ENCODE data around the gene IDH2.
"Not testable (repeated sequence)": the region's sequence is repeated elsewhere in the genome, so short reads cannot be mapped to it uniquely, and the experiment has no call there.

Gene IDH2

DNA sequence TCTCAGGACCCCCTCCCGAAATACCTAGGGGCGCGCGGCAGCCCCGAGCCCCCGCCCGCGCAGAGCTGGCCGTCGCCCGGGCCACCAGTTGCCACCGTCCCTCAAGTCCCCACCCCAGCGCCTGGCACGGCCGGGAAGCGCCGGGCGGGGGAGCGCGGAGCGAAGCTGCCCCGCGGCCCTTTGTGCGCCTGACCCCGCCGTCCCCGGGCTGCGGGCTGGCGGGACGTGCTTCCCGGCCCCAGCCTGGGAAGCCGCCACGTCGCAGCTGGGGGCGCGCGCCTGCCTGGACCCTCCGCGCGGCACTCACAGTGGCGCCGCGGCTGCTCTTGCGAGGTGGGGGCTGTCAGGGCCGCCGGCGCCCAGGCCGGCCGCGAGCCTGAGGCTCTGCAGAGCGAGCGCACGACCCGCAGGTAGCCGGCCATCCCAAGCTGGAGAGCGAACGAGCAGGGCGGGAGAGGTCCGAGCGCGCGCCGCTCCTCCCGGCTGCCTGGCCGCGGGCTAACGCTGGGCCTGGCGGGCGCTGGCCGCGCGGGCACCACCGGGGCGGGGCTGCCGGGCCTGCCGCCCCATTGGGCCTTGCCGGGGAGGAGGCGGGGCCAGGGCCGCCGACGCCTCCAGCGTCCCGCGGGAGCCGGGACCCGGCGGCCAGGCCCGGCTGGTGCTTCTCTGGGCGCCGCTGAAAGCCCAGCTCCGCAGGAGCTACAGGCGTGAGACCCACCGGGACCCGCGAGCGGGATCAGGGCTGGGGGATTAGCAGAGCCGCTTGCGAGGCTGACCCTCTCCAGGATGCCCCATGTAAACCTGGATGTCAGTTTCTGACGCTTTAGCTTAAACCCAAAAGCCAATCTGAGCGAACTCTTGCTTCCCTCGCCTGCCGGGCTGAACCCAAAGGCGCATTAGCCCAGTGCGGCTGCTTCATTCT is at the start of gene IDH2:
IDH2 (minus strand) TSS at position 500 of the 922 bp plus-strand sequence; CDS start at position 422, 78 bp downstream.
- DNase-seq, result peak; percentile 73

DNA sequence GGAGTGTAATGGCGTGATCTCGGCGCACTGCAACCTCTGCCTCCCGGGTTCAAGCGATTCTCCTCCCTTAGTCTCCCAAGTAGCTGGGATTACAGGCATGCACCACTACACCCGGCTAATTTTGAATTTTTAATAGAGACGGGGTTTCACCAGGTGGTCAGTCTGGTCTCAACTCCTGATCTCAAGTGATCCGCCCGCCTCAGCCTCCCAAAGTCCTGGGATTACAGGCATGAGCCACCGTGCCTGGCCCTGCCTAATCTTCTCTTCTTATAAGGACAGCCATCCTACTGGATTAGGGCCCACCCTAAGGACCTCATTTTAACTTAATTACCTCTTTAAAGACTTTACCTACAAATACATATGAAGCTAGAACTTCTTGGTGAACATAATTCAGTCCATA is 48.3 kb upstream of the IDH2 start:
- not testable (repeated sequence) for DNase-seq

DNA sequence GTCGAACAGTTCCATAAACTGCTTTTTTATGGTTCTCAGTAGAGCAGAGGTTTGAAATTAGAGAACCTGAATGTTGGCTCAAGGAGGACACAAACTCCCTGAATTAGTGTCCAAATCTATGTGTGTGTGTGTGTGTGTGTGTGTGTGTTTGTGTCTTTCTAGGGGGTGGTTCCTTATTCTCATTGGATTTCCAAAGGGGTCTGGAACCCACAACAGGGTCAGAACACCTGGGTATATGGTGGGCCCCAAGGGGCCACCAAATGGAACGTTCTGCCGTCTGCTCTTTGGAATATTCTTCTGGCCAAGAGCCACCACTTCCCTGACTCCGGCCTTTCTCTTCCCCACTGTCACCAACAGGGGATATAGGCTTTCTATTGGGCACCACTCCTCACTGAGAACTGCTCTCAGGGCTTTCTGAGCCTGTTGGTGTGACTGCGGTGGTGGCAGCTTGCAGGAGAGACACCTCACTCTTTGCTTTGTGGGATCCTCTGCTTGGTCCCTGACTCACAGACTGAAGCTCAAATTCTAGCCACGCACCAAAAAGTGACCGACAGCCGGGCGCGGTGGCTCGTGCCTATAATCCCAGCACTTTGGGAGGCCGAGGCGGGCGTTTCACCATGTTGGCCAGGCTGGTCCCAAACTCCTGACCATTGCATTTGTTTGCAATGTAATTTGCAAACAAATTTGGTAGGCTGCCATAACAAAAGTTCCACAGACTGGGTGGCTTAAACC is 47.5 kb upstream of the IDH2 start:
- DNase-seq, result no peak

DNA sequence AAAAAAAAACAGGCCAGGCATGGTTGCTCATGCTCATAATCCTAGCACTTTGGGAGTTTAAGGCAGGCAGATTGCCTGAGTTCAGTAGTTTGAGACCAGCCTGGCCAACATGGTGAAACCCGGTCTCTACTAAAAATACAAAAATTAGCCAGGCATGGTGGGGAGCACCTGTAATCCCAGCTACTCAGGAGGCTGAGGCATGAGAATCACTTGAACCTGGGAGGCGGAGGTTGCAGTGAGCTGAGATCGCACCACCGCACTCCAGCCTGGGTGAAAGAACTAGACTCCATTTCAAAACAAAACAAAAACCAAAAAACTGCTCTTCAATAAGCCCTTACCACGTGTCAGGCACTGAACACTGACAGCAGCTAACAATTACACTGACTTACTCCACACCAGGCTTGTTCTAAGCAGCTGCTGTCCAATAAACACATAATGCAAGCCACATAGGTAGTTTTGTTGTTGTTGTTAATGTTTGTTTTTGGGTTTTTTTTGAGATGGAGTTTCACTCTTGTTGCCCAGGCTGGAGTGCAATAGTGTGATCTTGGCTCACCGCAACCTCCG is 44.0 kb upstream of the IDH2 start:
- not testable (repeated sequence) for DNase-seq

DNA sequence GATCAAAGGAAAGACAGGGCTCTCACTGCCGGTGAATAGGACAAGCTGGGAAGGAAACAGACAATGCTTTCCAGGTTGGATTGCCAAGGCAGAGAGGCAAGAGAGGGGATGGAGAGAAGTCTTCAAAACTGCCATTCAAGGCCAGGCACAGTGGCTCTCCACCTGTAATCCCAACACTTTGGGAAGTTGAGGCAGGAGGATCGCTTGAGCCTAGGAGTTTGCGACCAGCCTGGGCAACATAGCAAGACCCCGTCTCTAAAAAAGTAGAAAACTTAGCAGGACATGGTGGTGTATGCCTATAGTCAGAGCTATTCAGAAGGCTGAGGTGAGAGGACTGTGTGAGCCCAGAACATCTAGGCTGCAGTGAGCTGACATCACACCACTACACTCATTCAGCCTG is 43.5 kb upstream of the IDH2 start:
- no peak for DNase-seq

DNA sequence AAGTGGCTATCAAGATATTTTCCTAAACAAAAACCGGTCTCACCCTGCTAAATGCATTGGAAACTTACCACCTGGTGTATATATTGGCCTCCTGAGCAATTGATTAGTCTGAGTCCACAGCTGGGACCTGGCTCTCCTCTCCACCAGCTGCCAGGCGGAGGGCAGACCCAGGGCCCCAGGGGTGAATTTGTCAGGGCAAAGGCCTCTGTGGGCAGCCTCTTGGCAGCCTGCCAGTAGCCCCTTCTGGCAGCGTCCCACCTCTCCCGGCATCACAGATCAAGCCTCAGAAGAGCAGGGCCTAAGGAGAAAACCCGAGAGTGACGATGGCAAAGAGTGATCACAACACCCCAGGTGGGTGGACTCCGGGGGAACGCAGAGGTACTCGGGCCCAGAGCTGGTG is 43.0 kb upstream of the IDH2 start:
- DNase-seq, result no peak

DNA sequence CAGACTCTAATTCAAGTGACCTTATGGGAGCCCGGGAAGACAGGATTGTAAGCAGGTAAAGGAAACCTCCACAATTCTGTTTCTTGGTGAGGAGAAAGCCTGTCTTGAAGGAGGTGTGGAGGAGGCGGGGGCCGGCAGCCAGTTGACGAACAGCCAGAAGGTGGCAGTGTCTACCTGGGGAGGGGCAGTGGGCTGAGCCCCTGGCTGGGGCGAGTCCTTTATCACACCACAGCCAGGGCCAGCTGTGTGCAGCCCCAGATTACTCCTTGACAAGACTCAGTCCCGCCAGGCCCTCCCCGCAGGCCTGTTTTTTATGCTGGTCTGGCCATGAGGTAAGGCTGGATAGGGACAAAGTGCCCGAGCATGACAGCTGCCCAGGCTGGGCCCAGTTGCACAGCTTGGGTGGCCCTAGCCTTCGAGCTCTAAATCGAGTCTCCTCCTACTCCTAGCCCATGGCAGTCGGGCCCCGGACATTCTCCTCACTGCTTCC is 40.9 kb upstream of the IDH2 start:
- peak; percentile 33 for DNase-seq

DNA sequence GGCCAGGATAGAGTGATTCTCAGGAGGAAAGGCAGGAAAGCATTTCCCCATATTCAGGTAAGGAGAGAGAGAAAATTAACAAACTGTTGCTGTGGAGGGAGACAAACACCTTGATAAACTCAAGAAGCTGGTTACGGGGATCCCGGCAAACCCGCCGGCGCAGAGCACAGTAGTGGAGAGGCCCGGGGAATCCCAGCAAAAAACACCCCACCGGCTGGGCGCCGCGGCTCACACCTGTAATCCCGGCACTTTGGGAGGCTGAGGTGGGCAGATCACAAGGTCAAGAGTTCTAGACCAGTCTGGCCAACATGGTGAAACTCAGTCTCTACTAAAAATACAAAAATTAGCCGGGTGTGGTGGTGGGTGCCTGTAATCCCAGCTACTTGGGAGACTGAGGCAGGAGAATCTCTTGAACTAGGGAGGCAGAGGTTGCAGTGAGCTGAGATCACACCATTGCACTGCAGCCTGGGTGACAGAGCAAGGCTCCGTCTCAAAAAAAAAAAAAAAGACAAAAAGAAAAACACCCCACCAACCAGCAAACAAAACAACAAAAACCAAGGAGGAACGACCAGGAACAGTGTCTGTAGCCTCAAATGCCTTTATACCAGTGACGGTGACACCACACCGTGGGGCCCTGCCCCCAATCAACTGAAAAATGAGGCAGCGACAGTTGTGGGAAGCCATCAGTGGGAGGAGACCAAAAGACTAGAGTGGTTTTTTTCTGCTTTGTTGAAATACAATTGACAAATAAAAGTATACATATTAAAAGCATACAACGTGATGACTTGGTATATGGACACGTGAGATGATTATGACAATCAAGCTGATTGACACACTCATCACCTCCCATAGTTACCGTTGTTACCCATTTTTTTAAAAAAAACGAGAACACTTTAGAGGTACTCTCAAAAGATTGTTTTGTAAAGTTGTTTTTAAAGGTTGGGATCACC is 40.2 kb upstream of the IDH2 start:
- no peak for DNase-seq

DNA sequence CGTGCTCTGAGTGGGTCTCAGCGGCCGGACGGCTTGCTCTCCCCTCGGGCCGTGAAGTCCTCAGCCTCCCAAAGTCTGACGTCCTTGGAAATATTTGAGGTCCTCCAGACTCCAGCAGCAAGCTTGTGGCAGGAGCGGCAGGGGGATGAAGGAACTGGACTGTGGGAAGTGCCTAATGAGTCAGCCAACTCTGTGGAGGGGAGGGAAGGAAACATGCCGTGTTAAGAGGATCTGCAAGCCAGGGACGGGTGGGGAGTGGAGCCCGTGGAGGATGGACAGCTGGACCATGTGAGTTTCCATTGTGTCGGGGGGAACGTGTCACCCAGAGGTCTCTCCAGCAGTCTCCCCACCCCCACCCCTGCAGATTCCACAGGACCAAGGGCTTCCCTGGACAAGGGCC is 39.4 kb upstream of the IDH2 start:
- peak; percentile 45 for DNase-seq

DNA sequence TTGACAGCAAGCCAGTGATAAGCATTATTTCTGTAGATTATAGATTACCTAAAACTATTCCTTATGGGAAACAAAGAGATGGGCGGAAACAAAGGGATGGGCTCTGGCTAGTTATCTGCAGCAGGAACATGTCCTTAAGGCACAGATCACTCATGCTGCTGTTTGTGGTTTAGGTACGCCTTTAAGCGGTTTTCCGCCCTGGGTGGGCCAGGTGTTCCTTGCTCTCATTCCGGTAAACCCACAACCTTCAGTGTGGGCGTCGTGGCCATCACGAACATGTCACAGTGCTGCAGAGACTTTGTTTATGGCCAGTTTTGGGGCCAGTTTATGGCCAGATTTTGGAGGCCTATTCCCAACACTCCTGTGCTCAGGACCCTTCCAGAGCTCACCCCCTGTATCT is 37.3 kb upstream of the IDH2 start:
- DNase-seq, result not testable (repeated sequence)

DNA sequence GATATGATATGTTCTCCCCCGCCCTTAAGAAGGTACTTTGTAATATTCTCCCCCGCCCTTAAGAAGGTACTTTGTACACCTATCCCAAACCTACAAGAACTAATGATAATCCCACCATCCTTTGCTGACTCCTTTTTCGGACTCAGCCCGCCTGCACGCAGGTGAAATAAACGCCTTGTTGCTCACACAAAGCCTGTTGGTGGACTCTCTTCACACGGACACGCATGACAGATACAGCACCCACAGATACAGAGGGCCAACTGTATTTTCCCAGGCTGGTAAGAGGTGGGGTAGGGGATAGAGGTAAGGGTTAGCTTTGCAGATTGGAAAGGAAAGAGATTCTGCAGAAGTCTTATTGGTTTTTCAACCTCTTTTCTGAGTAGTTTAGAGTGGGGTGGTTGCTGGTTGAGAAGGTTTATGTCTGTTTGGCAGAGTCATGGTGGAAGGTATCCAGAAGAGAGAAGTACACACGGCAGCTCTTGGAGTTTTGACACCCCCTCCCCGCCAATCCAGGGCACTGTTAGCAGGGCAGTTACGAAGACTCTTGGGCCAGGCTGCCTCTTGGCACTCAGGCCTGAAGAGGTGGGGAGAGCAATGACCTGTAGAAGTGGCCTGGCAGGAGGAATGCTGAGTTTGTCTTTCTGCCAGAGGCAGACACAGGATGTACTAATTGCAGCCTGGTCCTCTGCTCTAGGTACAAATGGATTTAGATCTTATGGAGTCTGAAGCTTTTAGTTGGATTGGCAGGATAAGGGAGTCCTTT is 36.0 kb upstream of the IDH2 start:
- DNase-seq, result no peak

DNA sequence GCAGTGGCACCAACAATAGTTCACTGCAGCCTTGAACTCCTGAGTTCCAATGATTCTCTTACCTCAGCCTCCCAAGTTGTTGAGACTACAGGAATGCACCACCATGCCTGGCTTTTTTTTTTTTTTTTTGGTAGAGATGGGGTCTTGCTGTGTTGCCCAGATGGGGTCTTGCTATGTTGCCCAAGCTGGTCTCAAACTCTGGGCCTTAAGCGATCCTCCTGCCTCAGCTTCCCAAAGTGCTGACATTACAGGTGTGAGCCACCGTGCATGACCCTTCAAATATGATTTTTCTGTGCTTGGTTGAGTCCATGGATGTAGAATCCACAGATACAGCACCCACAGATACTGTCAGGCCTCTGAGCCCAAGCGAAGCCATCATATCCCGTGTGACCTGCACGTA is 30.2 kb upstream of the IDH2 start:
- DNase-seq, result no peak

DNA sequence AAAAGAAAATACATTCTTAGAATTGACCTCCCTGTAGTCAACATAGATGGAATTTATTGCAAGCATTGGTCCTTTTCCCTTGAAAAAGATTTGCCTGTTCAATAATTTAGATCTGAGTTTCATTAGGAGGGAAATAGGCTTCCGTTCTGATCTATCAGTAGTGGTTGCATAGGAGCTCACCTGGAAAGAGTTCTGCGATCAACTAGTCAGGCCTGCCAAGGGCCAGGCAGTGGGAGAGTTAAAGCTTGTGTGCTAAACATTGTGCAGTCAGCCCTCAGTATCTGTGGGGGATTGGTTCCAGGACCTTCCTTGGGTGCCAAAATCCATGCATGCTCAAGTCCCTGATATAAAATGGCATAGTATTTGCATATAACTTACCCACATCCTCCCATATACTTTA is 29.6 kb upstream of the IDH2 start:
- no peak for DNase-seq

DNA sequence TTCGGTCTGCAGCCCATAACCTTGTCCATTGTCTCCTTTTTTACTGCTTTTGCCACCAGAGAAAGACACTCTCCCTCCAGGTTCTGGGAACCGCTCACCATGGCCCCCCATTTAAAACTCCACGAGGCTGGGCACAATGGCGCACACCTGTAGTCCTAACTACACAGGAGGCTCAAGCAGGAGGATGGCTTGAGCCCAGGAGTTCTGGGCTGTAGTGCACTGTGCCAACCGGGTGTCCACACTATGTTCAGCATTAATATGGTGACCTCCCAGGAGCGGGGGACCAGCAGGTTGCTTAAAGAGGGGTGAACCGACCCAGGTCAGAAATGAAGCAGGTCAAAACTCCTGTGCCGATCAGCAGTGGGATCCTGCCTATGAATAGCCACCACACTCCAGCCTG is 28.0 kb upstream of the IDH2 start:
- no peak for DNase-seq

DNA sequence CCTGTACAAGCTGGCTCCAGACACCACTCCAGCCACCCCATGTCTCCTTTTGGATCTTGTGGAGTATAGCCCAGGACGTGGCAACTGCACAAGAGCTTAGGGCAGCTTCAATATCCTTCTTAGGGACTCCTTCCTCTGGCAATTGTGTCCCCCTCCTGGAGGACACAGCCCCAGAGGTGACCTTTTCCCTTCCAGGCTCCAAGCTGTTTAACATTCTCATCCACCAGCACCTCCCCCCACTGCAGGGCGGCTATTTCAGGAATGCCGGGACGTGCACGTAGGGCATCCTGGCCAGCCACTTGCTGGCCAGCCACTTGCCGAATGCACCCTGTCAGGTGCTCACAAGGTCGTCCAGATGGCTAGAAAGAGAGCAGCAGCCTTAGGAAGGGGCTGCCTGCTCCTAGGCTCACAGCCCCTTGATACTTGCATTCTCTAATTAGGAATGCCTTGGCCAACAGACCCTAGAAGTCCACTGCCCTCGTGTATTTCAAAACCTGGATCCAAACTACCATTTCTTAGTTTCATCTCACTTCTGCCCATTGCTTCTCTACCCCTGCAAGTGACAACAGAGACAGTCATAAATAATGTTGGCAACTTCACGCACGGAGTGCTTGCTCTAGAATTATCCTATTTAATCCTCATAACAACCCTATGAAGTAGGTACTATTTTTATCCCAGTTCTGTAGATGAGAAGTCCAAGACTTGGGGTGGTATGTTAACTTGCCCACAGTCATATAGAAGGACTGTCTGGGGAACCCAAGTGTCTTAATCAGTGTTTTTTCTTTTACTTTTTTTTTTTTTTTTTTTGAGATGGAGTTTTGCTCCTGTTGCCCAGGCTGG is 24.5 kb upstream of the IDH2 start:
- DNase-seq, result no peak

DNA sequence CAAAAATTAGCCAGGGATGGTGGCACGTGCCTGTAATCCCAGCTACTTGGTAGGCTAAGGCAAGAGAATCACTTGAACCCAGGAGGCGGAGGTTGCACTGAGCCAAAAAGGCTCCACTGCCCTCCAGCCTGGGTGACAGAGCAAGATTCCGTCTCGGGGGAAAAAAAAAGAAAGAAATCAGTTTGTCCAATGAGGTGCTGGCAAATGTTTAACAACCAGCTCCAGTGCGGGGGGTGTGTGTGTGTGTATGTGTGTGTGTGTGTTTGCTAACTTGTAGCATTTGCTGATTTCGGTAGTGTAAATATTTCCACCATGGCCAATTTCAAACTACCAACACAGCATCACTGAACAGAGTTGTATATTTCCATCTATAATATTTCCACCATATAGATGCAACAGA is 23.8 kb upstream of the IDH2 start:
- DNase-seq, result no peak

DNA sequence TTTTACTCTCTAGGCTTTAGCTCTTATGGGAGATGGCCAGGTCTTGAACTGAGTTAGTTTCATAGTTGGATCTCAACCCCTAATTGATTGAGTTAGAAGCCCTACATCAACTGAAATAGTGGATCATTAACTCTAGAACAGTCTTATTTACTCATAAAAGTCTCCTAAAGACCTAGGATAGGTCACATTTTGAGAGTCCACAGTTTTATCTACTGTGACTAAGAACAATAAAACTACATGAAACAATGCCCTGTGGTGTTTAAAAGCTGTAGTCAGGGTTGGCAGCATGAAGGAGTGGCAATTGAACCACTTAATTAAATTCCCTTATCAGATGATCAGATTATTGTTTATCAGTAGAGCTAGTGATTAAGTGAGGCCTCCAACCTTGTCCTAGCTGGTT is 22.2 kb upstream of the IDH2 start:
- DNase-seq, result no peak

DNA sequence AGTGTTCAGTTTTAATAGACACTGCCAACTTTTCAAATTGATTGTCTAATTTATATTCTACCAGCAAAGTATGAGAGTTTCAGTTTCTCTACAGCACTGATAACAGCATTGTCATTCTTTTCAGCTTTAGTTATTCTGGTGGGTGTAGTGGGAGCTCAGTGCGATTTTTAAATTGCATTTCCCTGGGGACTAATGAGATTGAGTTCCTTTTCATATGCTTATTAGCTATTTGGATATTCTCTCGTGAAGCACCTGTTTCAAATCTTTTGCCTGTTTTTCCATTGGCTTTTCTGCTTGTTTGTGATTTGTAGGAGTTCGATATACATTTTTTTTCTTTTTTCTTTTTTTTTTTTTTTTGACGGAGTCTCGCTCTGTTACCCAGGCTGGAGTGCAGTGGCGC is 18.8 kb upstream of the IDH2 start:
- DNase-seq, result no peak

DNA sequence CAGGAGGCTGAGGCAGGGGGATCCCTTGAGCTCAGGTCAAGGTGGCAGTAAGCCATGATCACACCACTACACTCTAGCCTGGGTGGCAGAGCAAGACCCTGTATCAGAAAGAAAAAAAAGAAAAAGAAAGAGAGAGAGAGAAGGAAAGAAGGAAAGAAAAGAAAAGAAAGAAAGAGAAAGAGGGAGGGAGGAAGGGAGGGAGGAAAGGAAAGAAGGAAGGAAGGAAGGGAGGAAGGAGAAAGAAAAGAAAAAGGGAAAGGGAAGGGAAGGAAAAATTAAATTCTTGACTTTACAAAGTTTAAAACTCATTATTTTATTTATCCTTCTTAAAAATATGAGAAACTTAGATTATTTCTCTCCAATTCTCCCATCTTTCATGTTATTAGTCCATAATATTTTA is 17.1 kb upstream of the IDH2 start:
- no peak for DNase-seq

DNA sequence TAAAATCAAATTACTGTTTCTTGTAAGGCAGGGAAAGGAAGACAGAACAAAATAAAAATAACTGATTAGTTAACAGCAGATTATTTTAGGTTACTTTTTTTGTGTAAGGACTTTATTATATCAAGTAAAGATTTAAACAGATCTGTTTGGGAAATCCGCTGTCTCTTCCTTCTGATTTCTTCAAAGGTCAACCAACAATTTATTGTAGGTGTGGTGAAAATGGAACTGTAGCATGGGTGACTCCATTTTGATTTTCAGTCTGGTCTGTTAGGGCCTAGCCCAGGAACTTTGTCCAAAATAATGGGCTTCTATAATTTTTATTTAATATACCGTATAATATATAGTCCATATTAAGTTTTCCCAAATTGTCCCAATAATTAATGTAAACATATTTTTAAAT is 13.5 kb upstream of the IDH2 start:
- no peak for DNase-seq

DNA sequence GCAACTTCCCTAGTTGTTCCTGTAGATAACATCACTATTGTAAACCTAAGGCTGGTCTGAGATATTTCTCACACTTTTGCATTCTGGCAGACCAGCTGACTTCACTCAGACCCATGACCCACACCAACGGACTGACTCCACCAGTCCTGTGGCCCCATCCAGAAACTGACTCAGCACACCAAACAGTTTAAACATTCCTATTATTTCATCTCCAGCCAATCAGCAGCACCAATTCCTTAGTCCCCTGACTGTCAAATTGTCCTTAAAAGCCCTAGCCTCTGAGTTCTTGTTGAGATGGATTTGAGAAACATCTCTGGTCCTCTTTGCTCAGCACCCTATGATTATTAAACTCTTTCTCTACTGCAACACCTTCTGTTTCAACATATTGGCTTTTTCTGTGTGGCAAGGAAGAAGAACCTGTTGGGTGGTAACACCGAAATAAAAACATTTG is 12.2 kb upstream of the IDH2 start:
- no peak for DNase-seq

Data from fibroblast of upper back skin (primary cell).